ENCODE results near the gene PHF21B. TPM values are rescaled to one million over a fixed set of nuclear protein-coding genes. Genes with fewer than 3 reads are reported as not detected.

PHF21B gene
- total RNA-seq, 2 experiments from 2014 or later = 0.92 to 1.1 TPM

DNA sequence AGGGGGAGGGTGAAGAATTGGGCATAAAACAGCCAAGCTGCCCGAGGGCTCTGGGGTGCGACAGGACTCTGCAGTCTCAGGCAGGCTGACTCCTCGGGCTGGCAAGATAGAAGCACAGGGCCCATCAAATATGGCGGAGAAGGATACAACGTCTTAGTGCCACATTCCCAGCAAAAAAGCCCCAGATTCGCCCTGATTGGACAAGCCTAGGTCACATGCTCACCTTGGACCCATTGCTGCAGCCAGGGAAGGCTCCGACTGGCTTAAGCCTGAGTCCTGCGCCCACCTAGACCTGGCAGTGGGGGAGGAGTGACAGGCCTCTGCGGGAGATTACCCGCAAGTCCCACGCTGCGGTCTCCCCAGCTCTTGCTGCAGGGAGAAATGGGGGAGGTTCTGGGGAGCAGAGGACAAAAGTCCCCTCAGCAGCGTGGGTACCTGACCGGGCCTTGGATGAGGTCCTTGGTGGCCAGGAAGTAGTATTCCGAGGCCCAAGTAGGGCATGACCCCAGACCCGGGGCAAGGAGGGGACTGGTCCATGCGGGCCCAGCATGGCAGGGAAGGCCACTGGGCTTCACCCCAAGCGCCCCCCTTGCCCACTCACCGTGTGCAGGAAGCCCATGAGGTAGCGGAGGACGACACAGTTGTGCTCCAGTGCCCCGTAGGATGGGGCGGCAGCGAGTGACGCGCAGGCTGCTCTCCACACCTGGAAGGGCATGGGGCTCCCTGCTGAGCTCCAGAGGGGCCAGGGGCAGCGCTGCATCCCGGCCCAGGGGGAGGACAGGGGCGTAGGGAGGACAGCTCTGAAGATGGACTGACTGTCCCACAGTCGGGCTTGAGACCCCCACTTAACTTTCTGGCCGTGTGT lies 144.4 kb downstream of the PHF21B start:
- CTCF ChIA-PET = no interaction called here
- POLR2A ChIA-PET = no interaction called here
- H3K4me3 Mint-ChIP-seq = no peak overlapping the region
- no peak overlapping the region for H3K27ac Mint-ChIP-seq
- no peaks in the 10 kb centered on the region for H3K4me1 Mint-ChIP-seq (ENCODE audit: low read depth)
- intact Hi-C loops (cut with micrococcal nuclease) = no loop called here
- DNase-seq (no peak), ATAC-seq (no peak)
- peaks cover 3% of the 10 kb centered on the region for H3K27me3 Mint-ChIP-seq
- no peaks in the 10 kb centered on the region for H3K9me3 Mint-ChIP-seq
- H3K36me3 Mint-ChIP-seq (ENCODE audit: low read depth) = no peaks in the 10 kb centered on the region
- TF ChIP-seq, protein P1, sequence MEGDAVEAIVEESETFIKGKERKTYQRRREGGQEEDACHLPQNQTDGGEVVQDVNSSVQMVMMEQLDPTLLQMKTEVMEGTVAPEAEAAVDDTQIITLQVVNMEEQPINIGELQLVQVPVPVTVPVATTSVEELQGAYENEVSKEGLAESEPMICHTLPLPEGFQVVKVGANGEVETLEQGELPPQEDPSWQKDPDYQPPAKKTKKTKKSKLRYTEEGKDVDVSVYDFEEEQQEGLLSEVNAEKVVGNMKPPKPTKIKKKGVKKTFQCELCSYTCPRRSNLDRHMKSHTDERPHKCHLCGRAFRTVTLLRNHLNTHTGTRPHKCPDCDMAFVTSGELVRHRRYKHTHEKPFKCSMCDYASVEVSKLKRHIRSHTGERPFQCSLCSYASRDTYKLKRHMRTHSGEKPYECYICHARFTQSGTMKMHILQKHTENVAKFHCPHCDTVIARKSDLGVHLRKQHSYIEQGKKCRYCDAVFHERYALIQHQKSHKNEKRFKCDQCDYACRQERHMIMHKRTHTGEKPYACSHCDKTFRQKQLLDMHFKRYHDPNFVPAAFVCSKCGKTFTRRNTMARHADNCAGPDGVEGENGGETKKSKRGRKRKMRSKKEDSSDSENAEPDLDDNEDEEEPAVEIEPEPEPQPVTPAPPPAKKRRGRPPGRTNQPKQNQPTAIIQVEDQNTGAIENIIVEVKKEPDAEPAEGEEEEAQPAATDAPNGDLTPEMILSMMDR (IDR thresholded peaks at IDR 0.05) = no peak

DNA sequence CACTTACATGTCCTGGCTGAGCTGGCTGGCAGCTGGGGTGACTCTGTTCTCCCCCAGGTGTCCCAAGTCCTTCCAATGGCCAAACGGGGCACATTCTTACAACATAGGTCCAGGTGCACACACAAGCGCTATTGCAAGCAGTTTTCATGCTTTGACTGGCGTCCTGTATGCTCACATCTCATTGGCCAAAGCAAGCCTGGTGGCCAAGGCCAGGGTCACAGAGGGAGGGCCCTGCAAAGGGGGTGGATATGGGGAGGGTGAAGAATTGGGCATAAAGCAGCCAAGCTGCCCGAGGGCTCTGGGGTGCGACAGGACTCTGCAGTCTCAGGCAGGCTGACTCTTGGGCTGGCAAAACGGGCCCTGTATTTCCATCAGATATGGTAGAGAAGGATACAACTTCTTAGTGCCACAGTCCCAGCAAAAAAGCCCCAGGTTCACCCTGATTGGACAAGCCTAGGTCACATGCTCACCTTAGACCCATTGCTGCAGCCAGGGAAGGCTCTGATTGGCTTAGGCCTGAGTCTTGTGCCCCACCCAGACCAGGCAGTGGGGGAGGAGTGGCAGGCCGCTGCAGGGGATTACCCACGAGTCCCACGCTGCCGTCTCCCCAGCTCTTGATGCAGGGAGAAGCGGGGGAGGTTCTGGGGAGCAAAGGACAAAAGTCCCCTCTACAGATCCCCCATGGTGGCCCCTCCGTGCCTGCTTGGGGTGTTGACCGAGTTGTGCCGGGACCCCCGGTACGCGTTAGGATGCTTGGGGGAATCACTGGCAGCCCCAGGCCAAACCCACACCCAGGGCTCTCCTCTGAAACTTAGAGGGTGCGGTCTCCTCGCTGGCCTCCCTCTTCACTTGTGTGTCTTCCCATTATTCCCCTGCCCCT lies 146.6 kb downstream of the PHF21B start:
- CTCF ChIA-PET = no interaction called here

DNA sequence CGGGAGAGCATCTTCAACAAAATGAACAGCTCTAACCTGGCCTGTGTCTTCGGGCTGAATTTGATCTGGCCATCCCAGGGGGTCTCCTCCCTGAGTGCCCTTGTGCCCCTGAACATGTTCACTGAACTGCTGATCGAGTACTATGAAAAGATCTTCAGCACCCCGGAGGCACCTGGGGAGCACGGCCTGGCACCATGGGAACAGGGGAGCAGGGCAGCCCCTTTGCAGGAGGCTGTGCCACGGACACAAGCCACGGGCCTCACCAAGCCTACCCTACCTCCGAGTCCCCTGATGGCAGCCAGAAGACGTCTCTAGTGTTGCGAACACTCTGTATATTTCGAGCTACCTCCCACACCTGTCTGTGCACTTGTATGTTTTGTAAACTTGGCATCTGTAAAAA lies 147.5 kb downstream of the PHF21B start:
- Mint-ChIP-seq H3K4me3 (no peak overlapping the region), H3K9me3 (no peaks in the 10 kb centered on the region), H3K36me3 (ENCODE audit: low read depth) (no peaks in the 10 kb centered on the region), H3K27me3 (peaks cover 2% of the 10 kb centered on the region), H3K27ac (no peak overlapping the region), H3K4me1 (ENCODE audit: low read depth) (no peaks in the 10 kb centered on the region)
- ChIA-PET POLR2A (no interaction called here), CTCF (no interaction called here)
- TF ChIP-seq, protein P1 (IDR thresholded peaks at IDR 0.05) = no peak
- ATAC-seq = no peak
- no peak for DNase-seq
- intact Hi-C loops (cut with micrococcal nuclease) = no loop called here

More for the DNA sequence above, 146.6 kb downstream of the PHF21B start:
- Mint-ChIP-seq H3K4me3 (no peak overlapping the region), H3K9me3 (no peaks in the 10 kb centered on the region), H3K4me1 (ENCODE audit: low read depth) (no peaks in the 10 kb centered on the region), H3K36me3 (ENCODE audit: low read depth) (no peaks in the 10 kb centered on the region), H3K27me3 (peaks cover 2% of the 10 kb centered on the region), H3K27ac (no peak overlapping the region)
- TF ChIP-seq, protein P1 (IDR thresholded peaks at IDR 0.05) = no peak
- no peak for ATAC-seq
- intact Hi-C loops (cut with micrococcal nuclease) = no loop called here
- POLR2A ChIA-PET = no interaction called here
- peak; percentile 4 for DNase-seq

DNA sequence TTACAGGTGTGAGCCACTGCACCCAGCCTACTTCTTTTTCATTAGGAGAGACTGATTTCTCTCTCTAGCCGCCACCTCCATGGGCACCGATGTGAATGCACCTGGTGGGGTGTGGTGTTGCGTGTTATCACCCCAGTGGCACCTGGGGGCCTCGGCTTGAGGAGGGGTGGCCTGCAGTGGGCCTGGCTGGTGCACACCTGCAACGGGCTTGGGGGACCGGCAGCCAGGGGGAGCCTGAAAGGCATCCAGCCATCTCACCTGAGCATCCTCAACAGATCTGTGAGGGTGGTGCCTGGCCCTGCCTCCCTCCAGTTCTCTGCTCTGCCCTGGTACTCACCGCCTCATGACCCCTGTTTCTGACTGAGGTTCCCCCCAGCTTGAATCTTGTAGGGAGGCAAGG lies 148.6 kb downstream of the PHF21B start:
- ATAC-seq (no peak), DNase-seq (no peak)
- Mint-ChIP-seq H3K9me3 (no peaks in the 10 kb centered on the region), H3K27ac (no peak overlapping the region), H3K36me3 (ENCODE audit: low read depth) (no peaks in the 10 kb centered on the region), H3K27me3 (peaks cover 2% of the 10 kb centered on the region), H3K4me3 (no peak overlapping the region), H3K4me1 (ENCODE audit: low read depth) (no peaks in the 10 kb centered on the region)
- TF ChIP-seq, protein P1 (IDR thresholded peaks at IDR 0.05) = no peak
- intact Hi-C loops (cut with micrococcal nuclease) = no loop called here
- ChIA-PET POLR2A (no interaction called here), CTCF (no interaction called here)

DNA sequence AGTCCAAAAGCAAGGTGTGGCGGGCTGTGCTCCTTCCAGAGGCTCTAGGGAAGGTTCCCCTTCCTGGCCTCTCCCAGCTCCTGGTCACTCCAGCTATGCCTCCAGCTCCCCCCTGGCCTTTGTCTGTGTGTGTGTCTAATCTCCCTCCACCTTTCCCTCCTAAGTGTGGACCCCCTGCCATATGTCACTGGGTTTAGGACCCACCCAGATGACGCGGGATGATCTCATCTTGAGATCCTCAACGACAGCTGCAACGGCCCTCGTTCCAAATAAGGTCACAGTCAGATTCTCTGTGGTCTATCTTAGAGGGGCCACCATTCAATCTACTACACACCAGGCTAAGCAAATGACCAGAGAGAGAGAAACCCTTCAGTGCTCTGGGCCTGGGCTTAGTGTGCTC lies 149.5 kb downstream of the PHF21B start:
- POLR2A ChIA-PET = no interaction called here
- Mint-ChIP-seq H3K4me3 (no peak overlapping the region), H3K27me3 (peaks cover 2% of the 10 kb centered on the region), H3K9me3 (no peaks in the 10 kb centered on the region), H3K36me3 (ENCODE audit: low read depth) (no peaks in the 10 kb centered on the region), H3K27ac (no peak overlapping the region), H3K4me1 (ENCODE audit: low read depth) (no peaks in the 10 kb centered on the region)
- CTCF ChIA-PET = no interaction called here
- ATAC-seq (no peak), DNase-seq (no peak)
- intact Hi-C loops (cut with micrococcal nuclease) = no loop called here
- TF ChIP-seq, protein P1 (IDR thresholded peaks at IDR 0.05) = no peak

All from activated CD8-positive, alpha-beta T cell treated with anti-CD3 and anti-CD28 coated beads for 36 hours (primary cell).